Posterior vena cava (tissue), 2 donors: ENCODE results near the gene MAPKAPK3. TPM values are rescaled to one million over a fixed set of nuclear protein-coding genes. Genes with fewer than 3 reads are reported as not detected.
"Not testable (repeated sequence)": the region's sequence is repeated elsewhere in the genome, so short reads cannot be mapped to it uniquely, and the experiment has no call there.

Experiments
- DNase-seq: peaks from one replicate; pipeline ENCODE4 v3.0.0-alpha.2; 2020; ENCODE audit warnings: low spot score
- intact Hi-C, 2 donors: fragments of 100-400 bp; cut with DNase I; formaldehyde crosslinking; loops; one replicate each; pipeline versions ENCODE4 v1.14.1 to v1.14.2; 2022 to 2023
- microRNA-seq, 2 donors: library from miRNA; unstranded; fragments of <30 nt; microRNA quantifications; one replicate each; pipeline ENCODE4 v1.2.0, GENCODE V29; 2020 to 2021; ENCODE audit warnings: borderline microRNAs expressed in 2 of 2
- total RNA-seq, 2 donors: library from RNA; stranded (reverse); fragmentation: NEBNext Ultra II Directional; extraction: Animal tissue kit (Norgen Biotek cat#: 25700); gene quantifications; one replicate each; pipeline ENCODE4 v1.2.1, GENCODE V29; 2021
- donor health status: DM: yes; HTN: yes; CAD: no.
- donor health status: DM: yes; HTN: yes; CAD: no.

The MAPKAPK3 gene
- total RNA-seq, 2 donors from 2014 or later, result 21.8 to 32.9 TPM

- DNase-seq, result peak; percentile 52
- intact Hi-C loops, result not testable (repeated sequence)
Observed at GRCh38 chr3:50665841-50666115, 48.8 kb downstream of the MAPKAPK3 start.

- intact Hi-C loops, result no loop called here
- no peak for DNase-seq
Observed at GRCh38 chr3:50666837-50667236, 49.9 kb downstream of the MAPKAPK3 start.

GRCh38 chr3:50671331-50671730 is 54.4 kb downstream of the MAPKAPK3 start:
- DNase-seq, result no peak
- intact Hi-C loops, result no loop called here

GRCh38 chr3:50672656-50673055 is 55.7 kb downstream of the MAPKAPK3 start:
- intact Hi-C loops, result no loop called here
- DNase-seq, result no peak

GRCh38 chr3:50673931-50674330 is 57.0 kb downstream of the MAPKAPK3 start:
- DNase-seq, result no peak
- intact Hi-C loops, result no loop called here

- peak; percentile 85 for DNase-seq
- intact Hi-C loops, result no loop called here
Observed at GRCh38 chr3:50674349-50675178, 57.6 kb downstream of the MAPKAPK3 start, which contains the start of gene DOCK3. Gene DOCK3 (plus strand): TSS chr3:50674927. CDS start chr3:50675264, 337 bp downstream.

- DNase-seq, result no peak
Observed at GRCh38 chr3:50675179-50676030, 58.5 kb downstream of the MAPKAPK3 start.

GRCh38 chr3:50676031-50676705 is 59.2 kb downstream of the MAPKAPK3 start:
- intact Hi-C loops, result no loop called here
- no peak for DNase-seq

More at GRCh38 chr3:50675179-50676030, 58.5 kb downstream of the MAPKAPK3 start:
- intact Hi-C loops, result no loop called here

GRCh38 chr3:50687127-50687751 is 70.3 kb downstream of the MAPKAPK3 start:
- no peak for DNase-seq
- intact Hi-C loops, result no loop called here

- intact Hi-C loops, result no loop called here
- no peak for DNase-seq
Observed at GRCh38 chr3:50687916-50688315, 71.0 kb downstream of the MAPKAPK3 start.

GRCh38 chr3:50688602-50689001 is 71.7 kb downstream of the MAPKAPK3 start:
- DNase-seq, intact Hi-C loops: not testable (repeated sequence)

GRCh38 chr3:50689558-50689957 is 72.6 kb downstream of the MAPKAPK3 start:
- intact Hi-C loops, result no loop called here
- DNase-seq, result no peak

GRCh38 chr3:50695031-50695430 is 78.1 kb downstream of the MAPKAPK3 start:
- DNase-seq, result no peak
- intact Hi-C loops, result no loop called here

GRCh38 chr3:50696276-50696675 is 79.3 kb downstream of the MAPKAPK3 start:
- no peak for DNase-seq
- intact Hi-C loops, result no loop called here

- no peak for DNase-seq
- intact Hi-C loops, result no loop called here
Observed at GRCh38 chr3:50698269-50698668, 81.3 kb downstream of the MAPKAPK3 start.

Small RNAs within 50 kb of the gene (microRNA-seq; reads per million reads assigned to microRNA genes)
- gene MIR4787, result 2.6 reads per million in 2 donors

Other genes with a start within 250 kb of the MAPKAPK3 start
- gene CACNA2D2, start 113.5 kb upstream of the MAPKAPK3 start, total RNA-seq, result 1 to 10 TPM; 2.0 to 2.6 TPM
- gene C3orf18, start 49.4 kb upstream of the MAPKAPK3 start, total RNA-seq, result 10 to 100 TPM in 1 of 2 donors, 1 to 10 TPM in 1; 9.8 to 11.4 TPM
- gene HEMK1, start 47.6 kb upstream of the MAPKAPK3 start, total RNA-seq, result 10 to 100 TPM; 10.9 to 12.6 TPM
- gene CISH, start 5.4 kb upstream of the MAPKAPK3 start, total RNA-seq, result 10 to 100 TPM in 1 of 2 donors, 1 to 10 TPM in 1; 8.6 to 12.5 TPM
- 1 to 10 TPM in 1 of 2 donors, under 1 TPM in 1; 0.60 to 2.4 TPM for gene DOCK3, start 57.8 kb downstream of the MAPKAPK3 start, total RNA-seq